ENCODE data around the gene LRRC75A.

Gene LRRC75A

DNA sequence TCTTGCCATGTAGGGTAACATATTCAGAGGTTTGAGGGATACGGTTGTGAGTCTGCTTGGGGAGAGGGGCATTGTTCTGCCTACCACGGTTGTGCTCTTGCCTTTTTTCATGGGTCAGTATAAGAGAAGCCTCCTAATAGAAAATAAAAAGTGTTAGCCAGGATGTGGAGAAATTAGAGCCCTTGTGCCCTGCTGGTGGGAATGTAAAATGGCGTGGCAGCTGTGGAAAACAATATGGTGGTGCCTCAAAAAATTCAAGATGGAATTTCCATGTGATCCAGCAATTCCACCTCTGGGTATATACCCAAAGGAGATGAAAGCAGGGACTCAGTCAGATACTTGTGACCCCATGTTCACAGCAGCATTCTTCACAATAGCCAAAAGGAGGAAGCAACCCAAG is 14.2 kb upstream of the LRRC75A start:
- TF ChIP-seq TAF1 (IDR thresholded peaks at IDR 0.05; ENCODE audit: borderline replicate concordance, insufficient read depth, low read length) (no peak), POLR2AphosphoS5 (IDR thresholded peaks at IDR 0.05; ENCODE audit: low read depth, low read length) (no peak), SIN3A (IDR thresholded peaks at IDR 0.05; ENCODE audit: borderline replicate concordance, insufficient read depth, low read length) (no peak), FOXP2 (optimal IDR thresholded peaks at IDR 0.05; ENCODE audit: borderline replicate concordance, extremely low read depth, extremely low read length, insufficient read depth) (no peak)
- TF ChIP-seq, protein P1, sequence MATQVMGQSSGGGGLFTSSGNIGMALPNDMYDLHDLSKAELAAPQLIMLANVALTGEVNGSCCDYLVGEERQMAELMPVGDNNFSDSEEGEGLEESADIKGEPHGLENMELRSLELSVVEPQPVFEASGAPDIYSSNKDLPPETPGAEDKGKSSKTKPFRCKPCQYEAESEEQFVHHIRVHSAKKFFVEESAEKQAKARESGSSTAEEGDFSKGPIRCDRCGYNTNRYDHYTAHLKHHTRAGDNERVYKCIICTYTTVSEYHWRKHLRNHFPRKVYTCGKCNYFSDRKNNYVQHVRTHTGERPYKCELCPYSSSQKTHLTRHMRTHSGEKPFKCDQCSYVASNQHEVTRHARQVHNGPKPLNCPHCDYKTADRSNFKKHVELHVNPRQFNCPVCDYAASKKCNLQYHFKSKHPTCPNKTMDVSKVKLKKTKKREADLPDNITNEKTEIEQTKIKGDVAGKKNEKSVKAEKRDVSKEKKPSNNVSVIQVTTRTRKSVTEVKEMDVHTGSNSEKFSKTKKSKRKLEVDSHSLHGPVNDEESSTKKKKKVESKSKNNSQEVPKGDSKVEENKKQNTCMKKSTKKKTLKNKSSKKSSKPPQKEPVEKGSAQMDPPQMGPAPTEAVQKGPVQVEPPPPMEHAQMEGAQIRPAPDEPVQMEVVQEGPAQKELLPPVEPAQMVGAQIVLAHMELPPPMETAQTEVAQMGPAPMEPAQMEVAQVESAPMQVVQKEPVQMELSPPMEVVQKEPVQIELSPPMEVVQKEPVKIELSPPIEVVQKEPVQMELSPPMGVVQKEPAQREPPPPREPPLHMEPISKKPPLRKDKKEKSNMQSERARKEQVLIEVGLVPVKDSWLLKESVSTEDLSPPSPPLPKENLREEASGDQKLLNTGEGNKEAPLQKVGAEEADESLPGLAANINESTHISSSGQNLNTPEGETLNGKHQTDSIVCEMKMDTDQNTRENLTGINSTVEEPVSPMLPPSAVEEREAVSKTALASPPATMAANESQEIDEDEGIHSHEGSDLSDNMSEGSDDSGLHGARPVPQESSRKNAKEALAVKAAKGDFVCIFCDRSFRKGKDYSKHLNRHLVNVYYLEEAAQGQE (IDR thresholded peaks at IDR 0.05; ENCODE audit: insufficient read depth in 1 of 2, low read depth in 2 of 2, low read length in 2 of 2), result no peak

- TF ChIP-seq POLR2AphosphoS5 (IDR thresholded peaks at IDR 0.05; ENCODE audit: low read depth, low read length), result no peak
- TF ChIP-seq FOXP2 (optimal IDR thresholded peaks at IDR 0.05; ENCODE audit: borderline replicate concordance, extremely low read depth, extremely low read length, insufficient read depth), result no peak
- TF ChIP-seq TAF1 (IDR thresholded peaks at IDR 0.05; ENCODE audit: borderline replicate concordance, insufficient read depth, low read length), result no peak
- no peak for TF ChIP-seq SIN3A (IDR thresholded peaks at IDR 0.05; ENCODE audit: borderline replicate concordance, insufficient read depth, low read length)
- TF ChIP-seq, protein P1 (IDR thresholded peaks at IDR 0.05; ENCODE audit: insufficient read depth in 1 of 2, low read depth in 2 of 2, low read length in 2 of 2), result no peak
Measured at GRCh38 chr17:16504984-16505383, 13.0 kb upstream of the LRRC75A start.

GRCh38 chr17:16496820-16497489 is 5.0 kb upstream of the LRRC75A start:
- no peak for TF ChIP-seq SIN3A (IDR thresholded peaks at IDR 0.05; ENCODE audit: borderline replicate concordance, insufficient read depth, low read length)
- TF ChIP-seq FOXP2 (optimal IDR thresholded peaks at IDR 0.05; ENCODE audit: borderline replicate concordance, extremely low read depth, extremely low read length, insufficient read depth), result no peak
- no peak for TF ChIP-seq POLR2AphosphoS5 (IDR thresholded peaks at IDR 0.05; ENCODE audit: low read depth, low read length)
- TF ChIP-seq, protein P1 (IDR thresholded peaks at IDR 0.05; ENCODE audit: insufficient read depth in 1 of 2, low read depth in 2 of 2, low read length in 2 of 2), result no peak
- no peak for TF ChIP-seq TAF1 (IDR thresholded peaks at IDR 0.05; ENCODE audit: borderline replicate concordance, insufficient read depth, low read length)

DNA sequence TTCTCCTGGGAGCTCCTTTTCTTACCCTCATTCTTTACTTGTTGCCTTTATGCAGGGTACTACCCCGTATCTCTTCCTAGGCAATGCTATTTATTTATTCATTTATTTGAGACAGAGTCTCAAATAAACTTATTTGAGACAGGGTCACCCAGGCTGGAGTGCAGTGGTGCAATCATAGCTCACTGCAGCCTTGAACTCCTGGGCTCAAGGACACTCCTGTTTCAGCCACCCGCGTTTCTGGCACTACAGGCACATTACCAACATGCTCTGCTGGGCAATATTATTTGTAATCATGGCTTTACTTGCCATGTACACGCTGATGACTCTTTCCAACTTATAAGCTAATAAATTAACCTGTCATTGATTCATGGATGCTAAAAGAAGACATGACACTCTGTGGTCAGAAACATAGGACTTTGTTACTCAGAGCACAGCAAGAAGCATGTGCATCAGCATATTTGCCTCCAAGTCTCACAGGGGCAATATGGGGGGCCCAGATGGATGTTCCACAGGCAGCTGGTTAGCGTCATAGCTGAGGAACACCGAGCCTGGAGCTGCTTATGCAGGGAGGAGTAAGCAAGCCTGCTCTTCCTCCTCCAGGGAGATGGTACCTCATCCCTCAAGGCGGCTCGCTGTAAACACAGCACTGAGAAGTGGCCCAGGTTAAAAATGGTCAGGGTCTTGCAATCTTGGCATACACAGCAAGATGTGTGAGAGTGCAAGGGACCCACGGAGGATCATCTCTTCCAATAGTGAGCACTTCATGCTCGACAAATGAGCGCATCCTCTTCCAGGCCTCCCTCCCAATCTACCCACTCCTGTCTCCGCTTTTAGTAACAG is 4.2 kb upstream of the LRRC75A start:
- TF ChIP-seq, protein P1 (IDR thresholded peaks at IDR 0.05; ENCODE audit: insufficient read depth in 1 of 2, low read depth in 2 of 2, low read length in 2 of 2), result no peak
- TF ChIP-seq TAF1 (IDR thresholded peaks at IDR 0.05; ENCODE audit: borderline replicate concordance, insufficient read depth, low read length), result no peak
